Liver (tissue), 9 donors: ENCODE measurements around the gene SETBP1. TPM values are rescaled to one million over a fixed set of nuclear protein-coding genes. Genes with fewer than 3 reads are reported as not detected.

Source experiments
- DNase-seq: peaks from one replicate; pipeline ENCODE4 v3.0.0-alpha.2; 2017; ENCODE audit warnings: low spot score
- H3K27ac ChIP-seq, 2 donors: one replicate each; pipeline ENCODE4 v1.7.0; 2013; ENCODE audit warnings: inconsistent platforms in 2 of 2, low read length in 2 of 2, control low read depth in 1 of 2, low read depth in 1 of 2, mild to moderate bottlenecking in 1 of 2
- H3K27me3 ChIP-seq, 4 donors: one replicate each; pipeline versions ENCODE4 v1.6.1 to v1.7.0; 2013; ENCODE audit warnings: low read length in 3 of 4, inconsistent platforms in 1 of 4, mild to moderate bottlenecking in 1 of 4, moderate library complexity in 1 of 4; ENCODE audit not compliant: control insufficient read depth in 4 of 4, insufficient read depth in 4 of 4
- H3K36me3 ChIP-seq, 4 donors: one replicate each; pipeline versions ENCODE4 v1.6.1 to v1.7.0; 2013; ENCODE audit warnings: low read length in 3 of 4, mild to moderate bottlenecking in 3 of 4, low read depth in 1 of 4, moderate library complexity in 1 of 4; ENCODE audit not compliant: control insufficient read depth in 4 of 4, insufficient read depth in 3 of 4
- H3K4me1 ChIP-seq, 4 donors: one replicate each; pipeline versions ENCODE4 v1.6.1 to v1.7.0; 2013; ENCODE audit warnings: low read length in 3 of 4, mild to moderate bottlenecking in 3 of 4, moderate library complexity in 1 of 4; ENCODE audit not compliant: control insufficient read depth in 4 of 4, insufficient read depth in 4 of 4
- H3K4me3 ChIP-seq, 3 donors: one replicate each; pipeline versions ENCODE4 v1.6.1 to v1.7.0; 2013; ENCODE audit warnings: low read length in 3 of 3, control low read depth in 1 of 3, low read depth in 1 of 3, mild to moderate bottlenecking in 1 of 3
- H3K9ac ChIP-seq, 2 donors: one replicate each; pipeline ENCODE4 v1.7.0; 2013; ENCODE audit warnings: low read length in 2 of 2, mild to moderate bottlenecking in 2 of 2, moderate library complexity in 2 of 2, control low read depth in 1 of 2, low read depth in 1 of 2
- H3K9me3 ChIP-seq, 4 donors: one replicate each; pipeline versions ENCODE4 v1.6.1 to v1.7.0; 2013; ENCODE audit warnings: low read length in 3 of 4; ENCODE audit not compliant: control insufficient read depth in 4 of 4
- FOXA1 ChIP-seq: IDR thresholded peaks from 2 replicates; pipeline ENCODE4 v1.6.1; 2016; ENCODE audit warnings: antibody characterized with exemption
- FOXA2 ChIP-seq: IDR thresholded peaks from 2 replicates; pipeline ENCODE4 v1.6.1; 2016; ENCODE audit warnings: antibody characterized with exemption
- GABPA ChIP-seq, 2 donors: IDR thresholded peaks in 1 of 2; conservative IDR thresholded peaks in 1 of 2; 2 replicates each; pipeline ENCODE4 v1.6.1; 2016; ENCODE audit warnings: antibody characterized with exemption in 2 of 2, mild to moderate bottlenecking in 1 of 2, moderate library complexity in 1 of 2
- MAX ChIP-seq: IDR thresholded peaks from 2 replicates; pipeline ENCODE4 v1.6.1; 2016; ENCODE audit warnings: antibody characterized with exemption
- RAD21 ChIP-seq, 2 donors: IDR thresholded peaks; 2 replicates each; pipeline ENCODE4 v1.6.1; 2016; ENCODE audit warnings: antibody characterized with exemption in 2 of 2, mild to moderate bottlenecking in 2 of 2
- REST ChIP-seq: IDR thresholded peaks from 2 replicates; pipeline ENCODE4 v1.6.1; 2016; ENCODE audit warnings: antibody characterized with exemption, mild to moderate bottlenecking
- SP1 ChIP-seq: IDR thresholded peaks from 2 replicates; pipeline ENCODE4 v1.6.1; 2018; ENCODE audit warnings: antibody characterized with exemption, mild to moderate bottlenecking
- TAF1 ChIP-seq: conservative IDR thresholded peaks from 2 replicates; pipeline ENCODE4 v1.6.1; 2016; ENCODE audit warnings: antibody characterized with exemption, mild to moderate bottlenecking
- YY1 ChIP-seq: IDR thresholded peaks from 2 replicates; pipeline ENCODE4 v1.6.1; 2016; ENCODE audit warnings: antibody characterized with exemption, mild to moderate bottlenecking
- ZBTB33 ChIP-seq: IDR thresholded peaks from 2 replicates; pipeline ENCODE4 v1.6.1; 2016; ENCODE audit warnings: antibody characterized with exemption
- WGBS: extraction: QIAGEN DNeasy Blood & Tissue Kit; methylation state at CpG from one replicate; pipeline ENCODE4 v1.1.7; 2013; 5-methylcytosine and 5-hydroxymethylcytosine counted together
- polyA plus RNA-seq, 2 donors: library from polyadenylated mRNA; stranded (reverse) in 1 of 2; unstranded in 1 of 2; fragments of 200-250 nt in 1 of 2; fragments of >200 nt in 1 of 2; fragmentation: Nextera tagmentation in 1 of 2; extraction: Ambion mirVana in 1 of 2; gene quantifications; one replicate each; pipeline versions ENCODE4 v1.2.1 to v1.2.3, GENCODE V29; 2013 to 2015
- total RNA-seq, 2 donors: library from RNA; depleted of rRNA; stranded (reverse); fragments of >200 nt; gene quantifications; one replicate each; pipeline ENCODE4 v1.2.3, GENCODE V29; 2014
- TF ChIP-seq, protein P1 (sequence below): fragments of 150-350 bp; IDR thresholded peaks from 2 replicates; pipeline ENCODE4 v1.5.1; 2017; ENCODE audit warnings: improper control_type of control experiment, low read depth, low read length; ENCODE audit not compliant: missing input control
- donor health status: healthy.
- donor health status: healthy.
- donor health status: healthy.
- donor health status: healthy.
- donor health status: healthy.

The SETBP1 gene
- total and polyA plus RNA-seq, 4 donors = 2.5 to 15.8 (median 4.7) TPM

GRCh38 chr18:44736664-44737380 is 56.1 kb downstream of the SETBP1 start:
- no peak overlapping the region for H3K9ac ChIP-seq
- no peak overlapping the region for H3K27ac ChIP-seq
- 93% methylated on average over 3 of the region's 3 CpGs for WGBS

More at GRCh38 chr18:44736664-44737380, 56.1 kb downstream of the SETBP1 start:
- Histone ChIP-seq H3K4me3 (no peak overlapping the region), H3K9me3 (no peaks in the 10 kb centered on the region), H3K4me1 (peaks cover 0 to 6% (median 2%) of the 10 kb centered on the region in 4 donors), H3K27me3 (no peaks in the 10 kb centered on the region), H3K36me3 (peaks cover 0 to 2% (median under 1%) of the 10 kb centered on the region in 4 donors)
- DNase-seq = no peak
- TF ChIP-seq REST (no peak), MAX (no peak), RAD21 (IDR thresholded peaks at IDR 0.05) (no peak), GABPA (IDR thresholded peaks at IDR 0.05 in 1 of 2, conservative IDR thresholded peaks at IDR 0.05 in 1 of 2) (no peak), SP1 (no peak), FOXA1 (no peak), YY1 (no peak), TAF1 (no peak), FOXA2 (no peak), ZBTB33 (no peak)
- TF ChIP-seq, protein P1, sequence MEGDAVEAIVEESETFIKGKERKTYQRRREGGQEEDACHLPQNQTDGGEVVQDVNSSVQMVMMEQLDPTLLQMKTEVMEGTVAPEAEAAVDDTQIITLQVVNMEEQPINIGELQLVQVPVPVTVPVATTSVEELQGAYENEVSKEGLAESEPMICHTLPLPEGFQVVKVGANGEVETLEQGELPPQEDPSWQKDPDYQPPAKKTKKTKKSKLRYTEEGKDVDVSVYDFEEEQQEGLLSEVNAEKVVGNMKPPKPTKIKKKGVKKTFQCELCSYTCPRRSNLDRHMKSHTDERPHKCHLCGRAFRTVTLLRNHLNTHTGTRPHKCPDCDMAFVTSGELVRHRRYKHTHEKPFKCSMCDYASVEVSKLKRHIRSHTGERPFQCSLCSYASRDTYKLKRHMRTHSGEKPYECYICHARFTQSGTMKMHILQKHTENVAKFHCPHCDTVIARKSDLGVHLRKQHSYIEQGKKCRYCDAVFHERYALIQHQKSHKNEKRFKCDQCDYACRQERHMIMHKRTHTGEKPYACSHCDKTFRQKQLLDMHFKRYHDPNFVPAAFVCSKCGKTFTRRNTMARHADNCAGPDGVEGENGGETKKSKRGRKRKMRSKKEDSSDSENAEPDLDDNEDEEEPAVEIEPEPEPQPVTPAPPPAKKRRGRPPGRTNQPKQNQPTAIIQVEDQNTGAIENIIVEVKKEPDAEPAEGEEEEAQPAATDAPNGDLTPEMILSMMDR = no peak
